A549 (cell line): ENCODE results near the gene WT1. TPM values are rescaled to one million over a fixed set of nuclear protein-coding genes. Genes with fewer than 3 reads are reported as not detected.

Experiments used
- ATAC-seq, 2 experiments: fragments of 200-7000 bp in 1 of 2; fragments of >200 bp in 1 of 2; cut with Nextera tagmentation in 1 of 2; cut with Tn5 transposase in 1 of 2; 3 replicates each; pipeline versions ENCODE4 v1.8.0 to v1.9.1; 2018 to 2020; ENCODE audit warnings: mild to moderate bottlenecking in 1 of 2, moderate library complexity in 1 of 2
- CTCF ChIA-PET: fragments of 300-600 bp; sonication (Branson Sonifier 250); formaldehyde crosslinking; extraction: SDS; loops from one replicate; lab custom pipeline; 2021; ENCODE audit warnings: antibody characterized with exemption, inconsistent platforms; lab: Yijun Ruan, JAX
- POLR2A ChIA-PET: fragments of 350-600 bp; formaldehyde crosslinking; extraction: SDS; loops from one replicate; lab custom pipeline; 2021; ENCODE audit warnings: antibody characterized with exemption, inconsistent platforms; lab: Yijun Ruan, JAX
- DNase-seq, 2 experiments: peaks; one replicate each; pipeline versions ENCODE4 v3.0.0 to v3.0.0-alpha.2; 2011 to 2016; ENCODE audit warnings: low read depth in 1 of 2, low spot score in 1 of 2
- FAIRE-seq: peaks from 2 replicates; lab custom pipeline; 2011; peaks lifted over from hg19 to GRCh38; lab: Jason Lieb, UNC
- H3K27ac ChIP-seq, 2 experiments: fragments of >200 bp; sonication (Bioruptor Twin); formaldehyde crosslinking; 3 replicates each; pipeline ENCODE4 v1.5.1; 2016 to 2017
- H3K4me1 ChIP-seq: fragments of >200 bp; sonication (Bioruptor Twin); formaldehyde crosslinking; 3 replicates; pipeline ENCODE4 v1.6.1; 2016
- H3K4me2 ChIP-seq: fragments of >200 bp; sonication (Bioruptor Twin); formaldehyde crosslinking; 3 replicates; pipeline ENCODE4 v1.6.1; 2016
- H3K4me3 ChIP-seq: fragments of >200 bp; sonication (Bioruptor Twin); formaldehyde crosslinking; 3 replicates; pipeline ENCODE4 v1.5.1; 2016
- H3K9me3 ChIP-seq: fragments of >200 bp; sonication (Bioruptor Twin); formaldehyde crosslinking; 3 replicates; pipeline ENCODE4 v1.6.1; 2016
- ATOH8 ChIP-seq: fragments of 250-450 bp; sonication (Bioruptor Pico); IDR thresholded peaks from 2 replicates; pipeline ENCODE4 v1.5.0; 2020; ENCODE audit warnings: low read depth, mild to moderate bottlenecking, moderate library complexity
- BHLHE40 ChIP-seq: IDR thresholded peaks from 2 replicates; pipeline ENCODE4 v1.6.1; 2012; ENCODE audit warnings: low read depth, low read length, inconsistent platforms
- CBX2 ChIP-seq: fragments of 200-600 bp; sonication (generic); IDR thresholded peaks from 2 replicates; pipeline ENCODE4 v1.6.1; 2016; ENCODE audit warnings: low read depth, mild to moderate bottlenecking, borderline replicate concordance
- CHD2 ChIP-seq: fragments of 150-350 bp; IDR thresholded peaks from 2 replicates; pipeline ENCODE4 v1.6.1; 2014; ENCODE audit warnings: low read length; ENCODE audit not compliant: partially characterized antibody
- EHMT2 ChIP-seq: fragments of 200-600 bp; sonication (generic); IDR thresholded peaks from 2 replicates; pipeline ENCODE4 v1.6.1; 2016; ENCODE audit warnings: antibody characterized with exemption, low read depth, mild to moderate bottlenecking, moderate library complexity
- ESRRA ChIP-seq: fragments of 150-350 bp; IDR thresholded peaks from 2 replicates; pipeline ENCODE4 v1.6.1; 2014; ENCODE audit warnings: mild to moderate bottlenecking, low read length, borderline replicate concordance
- FOXS1 ChIP-seq: fragments of 250-450 bp; sonication (Bioruptor Pico); IDR thresholded peaks from 2 replicates; pipeline ENCODE4 v1.5.0; 2020; ENCODE audit warnings: mild to moderate bottlenecking, moderate library complexity
- GATA3 ChIP-seq: IDR thresholded peaks from 2 replicates; pipeline ENCODE4 v1.6.1; 2012; ENCODE audit warnings: borderline replicate concordance
- HEYL ChIP-seq: fragments of 250-450 bp; sonication (Bioruptor Pico); IDR thresholded peaks from 2 replicates; pipeline ENCODE4 v1.8.0; 2021; ENCODE audit warnings: mild to moderate bottlenecking, moderate library complexity
- JUN ChIP-seq, 2 experiments: fragments of >200 bp; sonication (Bioruptor Twin); formaldehyde crosslinking; IDR thresholded peaks; 2 replicates in 1 of 2; 3 replicates in 1 of 2; pipeline ENCODE4 v1.6.1; 2016 to 2017
- MAX ChIP-seq: IDR thresholded peaks from 2 replicates; pipeline ENCODE4 v1.6.1; 2012
- MAZ ChIP-seq: fragments of 150-350 bp; IDR thresholded peaks from 2 replicates; pipeline ENCODE4 v1.6.1; 2014; ENCODE audit warnings: antibody characterized with exemption, low read depth, low read length, borderline replicate concordance
- MYC ChIP-seq: IDR thresholded peaks from 2 replicates; pipeline ENCODE4 v1.6.1; 2012; ENCODE audit warnings: mild to moderate bottlenecking, inconsistent platforms, low read length, improper control_type of control experiment, borderline replicate concordance
- NFE2L2 ChIP-seq: fragments of 150-350 bp; conservative IDR thresholded peaks from 2 replicates; pipeline ENCODE4 v1.6.1; 2014; ENCODE audit warnings: low read length
- POLR2A ChIP-seq: IDR thresholded peaks from 2 replicates; pipeline ENCODE4 v1.6.1; 2012; ENCODE audit warnings: mild to moderate bottlenecking, low read length
- RNF2 ChIP-seq: fragments of 200-600 bp; sonication (generic); IDR thresholded peaks from 2 replicates; pipeline ENCODE4 v1.6.1; 2016; ENCODE audit warnings: low read depth, mild to moderate bottlenecking, antibody characterized with exemption, moderate library complexity, borderline replicate concordance
- ZC3H11A ChIP-seq: fragments of 450-650 bp; IDR thresholded peaks from 2 replicates; pipeline ENCODE4 v1.6.1; 2014; ENCODE audit warnings: antibody characterized with exemption, mild to moderate bottlenecking
- WGBS: methylation state at CpG from one replicate; pipeline ENCODE4 v1.1.6; 2017; ENCODE audit errors: missing lambda C conversion rate; 5-methylcytosine and 5-hydroxymethylcytosine counted together
- polyA plus RNA-seq, 4 experiments: library from polyadenylated mRNA; depleted of rRNA in 3 of 4; stranded (reverse); fragments of >200 nt; fragmentation: RNase III in 1 of 4; extraction: RNeasy Plus Mini Kit Qiagen cat#74134 plus additional on column Dnase treatment in 1 of 4; gene quantifications; 2 replicates in 3 of 4; 3 replicates in 1 of 4; pipeline ENCODE4 v1.2.3, GENCODE V29; 2011 to 2017
- TF ChIP-seq, protein P1 (sequence below): fragments of 450-650 bp; IDR thresholded peaks from 2 replicates; pipeline ENCODE4 v1.6.1; 2014; ENCODE audit warnings: antibody characterized with exemption
- TF ChIP-seq, protein P2 (sequence below): fragments of 250-450 bp; sonication (Bioruptor Pico); IDR thresholded peaks from 2 replicates; pipeline ENCODE4 v1.5.0; 2021; ENCODE audit warnings: mild to moderate bottlenecking, moderate library complexity, borderline replicate concordance
- TF ChIP-seq, protein P3 (sequence below): fragments of 150-350 bp; IDR thresholded peaks from 2 replicates; pipeline ENCODE4 v1.6.1; 2014; ENCODE audit warnings: low read depth, mild to moderate bottlenecking, low read length
- TF ChIP-seq, protein P4 (sequence below): IDR thresholded peaks from 2 replicates; pipeline ENCODE4 v1.6.1; 2012; ENCODE audit warnings: low read depth, borderline replicate concordance

The WT1 gene
- polyA plus RNA-seq, 2 of the 4 experiments (the other 2 are of a cell fraction) = 2.8 to 4.0 TPM

GRCh38 chr11:32466279-32466915 lies 31.1 kb upstream of the WT1 start:
- Histone ChIP-seq H3K4me2 (no peak overlapping the region), H3K9me3 (no peaks in the 10 kb centered on the region), H3K4me1 (no peaks in the 10 kb centered on the region), H3K4me3 (no peak overlapping the region), H3K27ac (no peak overlapping the region)
- no peak for FAIRE-seq
- ChIA-PET POLR2A (no interaction called here), CTCF (interaction anchor here (0.6 to 1.4 kb wide), 2 partner anchors 11 to 306 kb away, joined by 4 to 5 read pairs; no protein-coding TSS in a partner anchor)
- DNase-seq = no peak
- WGBS = 50% methylated on average over 5 of the region's 5 CpGs
- no peak for ATAC-seq
- TF ChIP-seq HEYL (CRISPR knock-in tag) (no peak), MAX (no peak), POLR2A (no peak), FOXS1 (CRISPR knock-in tag) (no peak), BHLHE40 (no peak), CBX2 (no peak), JUN (IDR thresholded peaks at IDR 0.05) (no peak), RNF2 (no peak), EHMT2 (no peak)
- TF ChIP-seq, protein P1, sequence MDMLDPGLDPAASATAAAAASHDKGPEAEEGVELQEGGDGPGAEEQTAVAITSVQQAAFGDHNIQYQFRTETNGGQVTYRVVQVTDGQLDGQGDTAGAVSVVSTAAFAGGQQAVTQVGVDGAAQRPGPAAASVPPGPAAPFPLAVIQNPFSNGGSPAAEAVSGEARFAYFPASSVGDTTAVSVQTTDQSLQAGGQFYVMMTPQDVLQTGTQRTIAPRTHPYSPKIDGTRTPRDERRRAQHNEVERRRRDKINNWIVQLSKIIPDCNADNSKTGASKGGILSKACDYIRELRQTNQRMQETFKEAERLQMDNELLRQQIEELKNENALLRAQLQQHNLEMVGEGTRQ = no peak
- TF ChIP-seq, protein P2, sequence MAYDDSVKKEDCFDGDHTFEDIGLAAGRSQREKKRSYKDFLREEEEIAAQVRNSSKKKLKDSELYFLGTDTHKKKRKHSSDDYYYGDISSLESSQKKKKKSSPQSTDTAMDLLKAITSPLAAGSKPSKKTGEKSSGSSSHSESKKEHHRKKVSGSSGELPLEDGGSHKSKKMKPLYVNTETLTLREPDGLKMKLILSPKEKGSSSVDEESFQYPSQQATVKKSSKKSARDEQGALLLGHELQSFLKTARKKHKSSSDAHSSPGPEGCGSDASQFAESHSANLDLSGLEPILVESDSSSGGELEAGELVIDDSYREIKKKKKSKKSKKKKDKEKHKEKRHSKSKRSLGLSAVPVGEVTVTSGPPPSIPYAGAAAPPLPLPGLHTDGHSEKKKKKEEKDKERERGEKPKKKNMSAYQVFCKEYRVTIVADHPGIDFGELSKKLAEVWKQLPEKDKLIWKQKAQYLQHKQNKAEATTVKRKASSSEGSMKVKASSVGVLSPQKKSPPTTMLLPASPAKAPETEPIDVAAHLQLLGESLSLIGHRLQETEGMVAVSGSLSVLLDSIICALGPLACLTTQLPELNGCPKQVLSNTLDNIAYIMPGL (CRISPR knock-in tag) = no peak
- TF ChIP-seq, protein P3, sequence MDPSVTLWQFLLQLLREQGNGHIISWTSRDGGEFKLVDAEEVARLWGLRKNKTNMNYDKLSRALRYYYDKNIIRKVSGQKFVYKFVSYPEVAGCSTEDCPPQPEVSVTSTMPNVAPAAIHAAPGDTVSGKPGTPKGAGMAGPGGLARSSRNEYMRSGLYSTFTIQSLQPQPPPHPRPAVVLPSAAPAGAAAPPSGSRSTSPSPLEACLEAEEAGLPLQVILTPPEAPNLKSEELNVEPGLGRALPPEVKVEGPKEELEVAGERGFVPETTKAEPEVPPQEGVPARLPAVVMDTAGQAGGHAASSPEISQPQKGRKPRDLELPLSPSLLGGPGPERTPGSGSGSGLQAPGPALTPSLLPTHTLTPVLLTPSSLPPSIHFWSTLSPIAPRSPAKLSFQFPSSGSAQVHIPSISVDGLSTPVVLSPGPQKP = no peak
- TF ChIP-seq, all 56 proteins: peak for 0

- H3K4me2 ChIP-seq = no peak overlapping the region
- no peaks in the 10 kb centered on the region for H3K9me3 ChIP-seq
- no peak for DNase-seq
- ATAC-seq = no peak
- no peak for TF ChIP-seq RNF2
- TF ChIP-seq ESRRA = no peak
- no peak for TF ChIP-seq MAZ
- TF ChIP-seq CHD2 = no peak
- TF ChIP-seq NFE2L2 = no peak
- TF ChIP-seq, protein P1 = no peak
- TF ChIP-seq ZC3H11A = no peak
- no peak for TF ChIP-seq GATA3
- no peak for TF ChIP-seq MYC
- TF ChIP-seq ATOH8 (CRISPR knock-in tag) = no peak
- TF ChIP-seq POLR2A = no peak
- TF ChIP-seq, protein P4, sequence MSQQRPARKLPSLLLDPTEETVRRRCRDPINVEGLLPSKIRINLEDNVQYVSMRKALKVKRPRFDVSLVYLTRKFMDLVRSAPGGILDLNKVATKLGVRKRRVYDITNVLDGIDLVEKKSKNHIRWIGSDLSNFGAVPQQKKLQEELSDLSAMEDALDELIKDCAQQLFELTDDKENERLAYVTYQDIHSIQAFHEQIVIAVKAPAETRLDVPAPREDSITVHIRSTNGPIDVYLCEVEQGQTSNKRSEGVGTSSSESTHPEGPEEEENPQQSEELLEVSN = no peak
- WGBS = 81% methylated on average over 2 of the region's 2 CpGs
- no peak overlapping the region for H3K4me3 ChIP-seq
- ChIA-PET CTCF (no interaction called here), POLR2A (no interaction called here)
- H3K4me1 ChIP-seq = no peaks in the 10 kb centered on the region
- FAIRE-seq = no peak
- H3K27ac ChIP-seq = no peak overlapping the region
Measured at GRCh38 chr11:32464078-32464477, 28.7 kb upstream of the WT1 start.
